ENCODE data around the gene PARD6B.
"Not testable (repeated sequence)": the region's sequence is repeated elsewhere in the genome, so short reads cannot be mapped to it uniquely, and the experiment has no call there.

Gene PARD6B, protein sequence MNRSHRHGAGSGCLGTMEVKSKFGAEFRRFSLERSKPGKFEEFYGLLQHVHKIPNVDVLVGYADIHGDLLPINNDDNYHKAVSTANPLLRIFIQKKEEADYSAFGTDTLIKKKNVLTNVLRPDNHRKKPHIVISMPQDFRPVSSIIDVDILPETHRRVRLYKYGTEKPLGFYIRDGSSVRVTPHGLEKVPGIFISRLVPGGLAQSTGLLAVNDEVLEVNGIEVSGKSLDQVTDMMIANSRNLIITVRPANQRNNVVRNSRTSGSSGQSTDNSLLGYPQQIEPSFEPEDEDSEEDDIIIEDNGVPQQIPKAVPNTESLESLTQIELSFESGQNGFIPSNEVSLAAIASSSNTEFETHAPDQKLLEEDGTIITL

GRCh38 chr20:50731055-50731929, at the start of gene PARD6B:
PARD6B (plus strand) TSS chr20:50731580; CDS start chr20:50731787, 207 bp downstream.
- peak; percentile 99 for DNase-seq

DNA sequence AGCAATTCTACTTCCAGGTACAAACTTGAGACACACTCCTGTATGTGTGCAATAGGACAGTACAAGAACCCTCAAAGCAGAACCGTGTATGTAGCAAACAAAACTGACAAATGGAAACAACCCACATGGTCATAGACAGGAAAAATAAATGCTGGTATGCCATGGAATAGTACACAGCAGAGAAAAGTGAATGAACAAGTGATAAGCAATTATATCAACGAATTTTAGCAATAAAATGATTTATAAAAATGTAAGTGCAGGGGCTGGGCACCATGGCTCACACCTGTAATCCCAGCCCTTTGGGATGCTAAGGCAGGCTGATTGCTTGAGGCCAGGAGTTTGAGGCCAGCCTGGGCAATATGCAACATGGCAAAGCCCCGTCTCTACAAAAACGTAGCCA, 49.3 kb upstream of the PARD6B start:
- DNase-seq: no peak

DNA sequence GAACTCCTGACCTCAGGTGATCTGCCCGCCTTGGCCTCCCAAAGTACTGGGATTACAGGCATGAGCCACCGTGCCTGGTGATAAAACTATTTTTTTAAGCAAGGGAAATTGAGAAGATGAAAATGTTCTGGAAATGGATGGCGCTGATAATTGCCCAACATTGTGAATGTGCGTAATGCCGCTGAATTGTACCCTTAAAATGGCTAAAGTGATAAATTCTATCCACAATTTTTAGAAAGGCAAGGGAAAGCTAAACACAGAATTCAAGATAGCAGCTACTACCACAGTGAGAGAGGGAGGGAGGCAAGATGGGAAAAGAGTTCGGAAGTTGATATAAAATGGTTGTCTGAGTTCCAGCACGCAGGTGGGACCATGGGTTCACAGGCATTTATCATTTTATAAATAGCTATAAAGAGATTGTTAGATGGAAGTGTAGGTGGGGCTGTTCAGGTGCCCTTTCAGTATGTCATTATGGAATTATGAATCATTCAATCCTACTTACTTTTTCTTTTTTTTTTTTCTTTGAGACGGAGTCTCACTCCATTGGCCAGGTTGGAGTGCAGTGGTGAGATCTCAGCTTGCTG, 48.3 kb upstream of the PARD6B start:
- no peak for DNase-seq

DNA sequence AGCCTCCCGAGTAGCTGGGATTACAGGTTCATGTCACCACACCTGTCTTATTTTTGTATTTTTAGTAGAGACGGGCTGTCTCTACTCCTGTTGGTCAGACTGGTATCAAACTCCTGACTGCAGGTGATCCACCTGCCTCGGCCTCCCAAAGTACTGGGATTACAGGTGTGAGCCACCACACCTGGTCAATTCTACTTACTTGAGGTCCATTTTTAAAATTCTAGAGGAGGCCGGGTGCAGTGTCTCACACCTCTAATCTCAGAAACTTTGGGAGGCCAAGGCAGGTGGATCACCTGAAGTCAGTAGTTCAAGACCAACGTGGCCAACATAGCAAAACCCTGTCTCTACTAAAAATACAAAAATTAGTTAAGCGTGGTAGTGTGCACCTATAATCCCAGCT, 47.8 kb upstream of the PARD6B start:
- DNase-seq: no peak

DNA sequence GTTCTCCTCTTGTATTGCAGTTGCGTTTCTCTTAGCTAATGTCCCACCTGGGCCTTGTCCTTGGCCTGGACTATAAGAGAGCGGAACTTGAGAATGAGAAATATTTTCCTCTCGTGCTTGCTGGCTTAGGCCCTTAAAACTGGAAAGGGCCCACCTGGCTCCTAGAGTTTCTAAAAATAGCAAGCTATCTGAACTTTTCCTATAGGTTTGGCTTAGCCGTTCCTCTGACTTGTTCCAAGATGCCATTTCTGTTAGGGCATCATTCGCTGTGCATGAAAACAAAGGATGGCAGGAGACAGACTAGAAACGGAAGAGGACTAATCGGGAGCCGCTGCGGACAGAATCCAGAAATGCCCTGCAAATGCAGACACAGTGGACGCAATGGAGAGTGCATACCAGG, 44.6 kb upstream of the PARD6B start:
- DNase-seq: no peak

DNA sequence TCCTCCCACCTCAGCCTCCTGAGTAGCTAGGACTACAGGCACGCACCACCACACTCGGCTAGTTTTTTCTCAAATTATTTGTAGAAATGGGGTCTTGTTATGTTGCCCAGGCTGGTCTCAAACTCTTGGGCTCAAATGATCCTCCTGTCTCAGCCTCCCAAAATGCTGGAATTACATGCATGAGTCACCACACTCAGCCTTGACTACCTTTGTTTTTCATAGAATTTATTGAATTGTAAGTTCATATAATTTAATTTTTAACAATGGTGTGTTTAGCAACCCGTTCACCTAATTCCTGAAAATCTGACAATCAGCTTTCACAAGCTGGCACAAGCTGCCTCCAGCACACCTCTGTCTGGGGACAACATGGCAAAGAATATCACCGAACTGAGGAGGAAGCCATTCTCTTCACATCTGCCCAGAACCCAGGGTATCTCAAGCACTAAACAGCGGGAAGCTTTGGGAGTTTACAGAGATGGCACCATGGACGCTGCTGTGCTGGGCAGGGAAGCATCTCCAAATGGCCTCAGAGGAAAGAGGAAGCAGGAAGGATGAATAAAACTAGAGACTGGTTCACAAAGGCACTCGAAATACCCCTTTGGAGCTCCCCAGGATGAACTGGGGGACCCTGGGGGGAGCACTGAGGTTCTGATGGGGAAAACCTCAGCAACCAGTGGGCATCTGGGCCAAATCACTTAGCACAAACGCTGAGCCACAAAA, 43.0 kb upstream of the PARD6B start:
- DNase-seq: no peak

DNA sequence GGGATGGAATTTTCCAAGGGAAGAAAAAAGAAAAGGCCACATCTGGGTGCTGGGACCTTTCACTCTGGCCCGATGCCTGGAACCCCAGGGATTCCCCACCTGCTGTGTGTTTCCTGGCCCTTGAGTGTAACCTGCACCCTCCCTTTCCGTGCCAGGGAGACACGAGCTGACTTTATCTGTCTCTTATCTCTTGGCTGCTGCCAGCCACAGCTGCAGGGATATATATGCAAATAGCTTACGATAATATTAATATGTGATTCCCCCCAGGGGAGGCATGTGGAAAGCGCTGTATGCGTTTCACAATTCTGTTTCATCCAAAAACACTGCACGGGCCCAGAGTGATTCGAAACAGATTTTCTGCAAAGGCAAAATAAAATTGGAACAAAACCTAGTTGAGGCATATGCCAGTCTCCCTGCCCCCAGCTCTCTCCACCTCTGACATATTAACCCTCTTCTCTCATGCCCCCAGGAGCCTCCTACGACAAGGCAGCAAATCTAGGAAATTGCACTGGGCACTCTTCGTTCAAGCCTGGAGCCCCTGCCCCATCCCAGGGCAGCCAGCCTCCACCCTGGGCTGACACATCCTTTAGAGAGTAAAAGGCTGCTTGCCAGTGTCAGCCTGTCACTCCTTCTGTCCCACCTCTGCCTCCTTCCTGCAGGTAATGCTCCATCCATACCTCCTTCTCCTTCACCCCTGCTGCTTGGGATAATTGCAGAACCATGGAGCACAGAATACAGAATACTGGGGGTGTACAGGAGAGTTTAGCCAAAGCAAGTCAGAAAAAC, 41.3 kb upstream of the PARD6B start:
- no peak for DNase-seq

DNA sequence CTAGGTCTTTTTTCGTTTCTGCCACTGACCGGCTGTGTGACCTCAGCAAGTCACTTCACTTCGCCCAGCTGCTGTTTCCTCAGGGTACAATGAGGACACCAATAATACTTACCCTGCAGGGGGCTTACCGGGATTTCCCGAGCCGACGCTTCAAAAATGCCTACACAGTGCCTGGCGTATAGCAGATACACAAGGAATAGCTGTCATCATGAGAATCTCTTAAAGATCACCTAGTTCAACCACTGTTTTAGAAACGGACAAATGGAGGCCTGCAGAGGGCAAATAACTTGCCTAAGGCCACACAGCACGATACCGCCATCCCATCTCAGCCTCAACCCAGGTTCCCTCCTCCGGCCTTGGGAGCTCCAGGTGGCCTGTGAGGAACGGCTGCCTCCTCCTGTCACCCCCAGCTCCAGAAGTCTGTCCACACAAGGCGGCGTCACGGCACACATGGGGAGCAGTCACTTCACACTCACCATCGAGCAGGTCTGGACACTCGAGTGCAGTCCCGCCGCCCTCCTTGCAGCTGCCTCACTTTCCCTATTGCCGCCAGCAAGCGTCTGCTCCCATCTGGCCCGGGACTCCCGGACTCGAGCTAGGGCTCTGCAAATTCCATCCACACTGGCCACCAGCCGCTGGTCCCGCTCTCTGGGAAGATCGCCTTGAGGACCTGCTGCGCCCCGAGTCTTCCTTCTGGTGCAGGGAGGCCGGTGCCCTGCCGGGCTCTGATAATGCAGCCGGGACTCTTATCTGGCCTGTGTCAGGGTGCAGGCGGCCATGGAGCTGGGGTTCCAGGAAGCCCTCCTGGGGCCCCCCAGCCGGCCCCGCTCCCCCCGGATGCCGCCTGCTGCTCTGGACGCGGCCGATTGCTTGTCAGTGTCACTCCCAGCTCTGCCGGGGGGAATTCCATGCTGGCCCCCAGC, 40.5 kb upstream of the PARD6B start, which contains the start of gene RIPOR3:
Gene RIPOR3, minus strand, starts transcription at position 893 of the 923 bp plus-strand sequence. Its CDS starts 414 bp downstream, at position 479.
- DNase-seq: no peak

DNA sequence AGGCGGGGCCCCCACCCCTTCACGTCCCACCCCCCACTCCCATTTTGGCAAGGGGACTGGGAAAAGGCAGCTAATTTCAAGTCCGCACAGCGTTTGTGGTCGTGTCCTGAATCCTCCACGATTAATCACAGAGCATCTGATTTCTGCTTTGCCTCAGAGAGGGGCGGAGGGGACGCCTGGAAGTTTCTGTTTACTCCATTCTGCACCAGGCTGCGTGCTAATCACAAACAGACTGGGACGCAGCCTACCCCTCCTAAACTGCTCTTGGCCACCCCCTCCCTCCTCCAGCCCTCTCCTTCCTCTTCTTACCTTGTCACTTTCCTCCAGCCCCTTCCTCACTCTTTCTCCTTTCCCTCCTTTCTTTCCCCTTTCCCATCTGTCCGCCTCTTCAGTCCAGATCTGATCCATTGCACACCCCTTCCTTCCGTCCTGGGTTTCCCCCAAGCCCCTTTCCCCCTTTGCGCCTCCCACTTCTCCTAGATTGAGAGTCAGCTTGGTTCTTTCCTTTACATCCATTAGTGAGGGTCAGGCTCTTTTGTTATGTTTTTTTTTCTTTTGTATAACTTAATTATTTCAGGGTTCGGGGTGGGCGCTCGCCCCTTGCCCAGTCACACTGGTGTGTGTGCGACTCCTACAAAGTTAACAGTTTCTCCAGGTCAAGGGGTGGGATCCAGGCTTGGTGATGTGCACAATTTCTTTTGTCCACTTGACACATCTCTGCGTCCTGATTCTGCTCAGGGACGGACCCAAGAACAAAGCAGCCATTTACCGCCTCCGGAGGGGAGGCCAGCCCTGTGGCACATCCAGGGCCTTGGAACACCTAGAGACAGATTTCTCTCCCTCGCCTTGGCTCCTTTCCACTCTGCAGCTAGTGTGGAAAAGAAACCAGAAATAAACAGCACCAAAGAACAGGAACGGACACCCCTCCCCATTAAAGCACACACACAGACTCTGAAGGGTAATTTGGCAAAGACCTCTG, 39.5 kb upstream of the PARD6B start:
- no peak for DNase-seq

- no peak for DNase-seq
Observed at GRCh38 chr20:50692552-50692933, 38.8 kb upstream of the PARD6B start.

DNA sequence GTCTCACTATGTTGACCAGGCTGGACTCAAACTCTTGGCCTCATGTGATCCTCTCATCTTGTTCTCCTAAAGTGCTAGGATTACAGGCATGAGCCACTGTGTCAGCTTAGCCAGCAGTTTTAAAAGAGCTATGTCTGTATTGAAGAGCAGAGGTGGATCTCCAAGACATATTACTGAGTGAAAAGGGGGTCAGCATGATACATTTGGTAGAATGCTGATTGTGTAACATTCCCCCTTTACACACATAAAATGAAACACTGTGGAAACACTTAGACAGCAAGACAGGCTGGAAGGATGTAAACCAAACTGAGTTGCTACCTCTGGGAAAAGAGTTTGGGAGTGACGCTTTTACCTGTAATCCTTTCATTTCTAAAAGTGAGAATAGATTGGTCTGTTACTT, 38.4 kb upstream of the PARD6B start:
- no peak for DNase-seq

DNA sequence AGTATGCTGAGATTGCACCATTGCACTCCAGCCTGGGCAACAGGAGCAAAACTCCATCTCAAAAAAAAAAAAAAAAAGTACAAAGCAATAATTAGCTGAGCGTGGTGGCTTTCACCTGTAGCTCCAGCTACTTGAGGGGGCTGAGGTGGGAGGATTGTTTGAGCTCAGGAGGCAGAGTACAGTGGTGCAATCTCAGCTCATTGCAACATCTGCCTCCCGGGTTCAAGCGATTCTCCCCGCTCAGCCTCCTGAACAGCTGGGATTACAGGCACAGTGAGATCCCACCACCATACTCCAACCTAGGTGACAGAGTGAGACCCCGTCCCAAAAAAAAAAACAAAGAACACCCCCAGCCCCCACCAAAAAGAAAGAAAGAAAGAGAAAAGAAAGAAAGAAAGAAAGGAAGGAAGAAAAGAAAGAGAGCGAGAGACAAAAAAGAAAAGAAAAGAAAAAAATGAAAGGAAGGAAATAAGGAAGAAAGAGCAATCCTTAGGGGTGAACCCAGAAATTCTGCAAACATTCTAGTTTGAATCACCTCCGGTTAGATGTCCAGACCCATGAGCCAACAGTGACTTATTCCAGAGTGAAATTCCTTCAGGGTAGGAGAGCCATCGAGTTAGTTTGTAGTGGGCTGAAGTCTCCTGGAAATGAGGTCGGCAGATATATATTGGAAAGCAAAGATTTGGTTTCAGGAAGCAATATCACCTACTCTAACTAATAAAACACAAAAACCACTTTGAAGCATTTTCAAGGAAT, 36.8 kb upstream of the PARD6B start:
- DNase-seq: no peak

- no peak for DNase-seq
Observed at GRCh38 chr20:50695135-50695872, 36.1 kb upstream of the PARD6B start.

GRCh38 chr20:50698255-50698654, 33.1 kb upstream of the PARD6B start:
- not testable (repeated sequence) for DNase-seq

GRCh38 chr20:50699688-50700087, 31.7 kb upstream of the PARD6B start:
- DNase-seq: no peak

- DNase-seq: no peak
Observed at GRCh38 chr20:50701041-50701963, 30.1 kb upstream of the PARD6B start.
